ENCODE results near the gene ZFP69.

DNA sequence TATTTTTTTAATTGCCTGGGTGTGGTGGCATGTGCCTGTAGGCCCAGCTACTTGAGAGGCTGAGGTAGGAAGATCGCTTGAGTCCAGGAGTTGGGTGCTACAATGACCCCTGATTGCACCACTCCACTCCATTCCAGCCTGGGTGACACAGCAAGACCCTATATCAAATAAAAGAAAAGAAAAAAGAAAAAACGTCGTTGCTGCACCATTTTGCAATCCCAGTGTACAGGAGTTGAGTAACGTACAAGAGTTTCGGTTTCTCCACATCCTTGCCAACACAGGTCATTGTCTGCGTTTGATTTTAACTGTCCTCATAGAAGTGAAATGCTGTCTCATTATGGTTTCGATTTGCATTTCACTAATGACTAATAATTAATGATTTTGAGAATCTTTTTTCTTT lies 62.2 kb downstream of the ZFP69 start:
- TF ChIP-seq, protein P1, sequence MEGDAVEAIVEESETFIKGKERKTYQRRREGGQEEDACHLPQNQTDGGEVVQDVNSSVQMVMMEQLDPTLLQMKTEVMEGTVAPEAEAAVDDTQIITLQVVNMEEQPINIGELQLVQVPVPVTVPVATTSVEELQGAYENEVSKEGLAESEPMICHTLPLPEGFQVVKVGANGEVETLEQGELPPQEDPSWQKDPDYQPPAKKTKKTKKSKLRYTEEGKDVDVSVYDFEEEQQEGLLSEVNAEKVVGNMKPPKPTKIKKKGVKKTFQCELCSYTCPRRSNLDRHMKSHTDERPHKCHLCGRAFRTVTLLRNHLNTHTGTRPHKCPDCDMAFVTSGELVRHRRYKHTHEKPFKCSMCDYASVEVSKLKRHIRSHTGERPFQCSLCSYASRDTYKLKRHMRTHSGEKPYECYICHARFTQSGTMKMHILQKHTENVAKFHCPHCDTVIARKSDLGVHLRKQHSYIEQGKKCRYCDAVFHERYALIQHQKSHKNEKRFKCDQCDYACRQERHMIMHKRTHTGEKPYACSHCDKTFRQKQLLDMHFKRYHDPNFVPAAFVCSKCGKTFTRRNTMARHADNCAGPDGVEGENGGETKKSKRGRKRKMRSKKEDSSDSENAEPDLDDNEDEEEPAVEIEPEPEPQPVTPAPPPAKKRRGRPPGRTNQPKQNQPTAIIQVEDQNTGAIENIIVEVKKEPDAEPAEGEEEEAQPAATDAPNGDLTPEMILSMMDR (conservative IDR thresholded peaks at IDR 0.05; ENCODE audit: low read length): no peak
- no peak for TF ChIP-seq EZH2phosphoT487 (IDR thresholded peaks at IDR 0.05; ENCODE audit: borderline replicate concordance, low read depth, low read length)

Measured in OCI-LY7 (cell line).